Measurements from ENCODE around the gene ACACA. TPM values are rescaled to one million over a fixed set of nuclear protein-coding genes. Genes with fewer than 3 reads are reported as not detected.

Gene ACACA
- total and polyA plus RNA-seq, 3 experiments from 2014 or later: 7.5 to 51.1 (median 41.3) TPM

DNA sequence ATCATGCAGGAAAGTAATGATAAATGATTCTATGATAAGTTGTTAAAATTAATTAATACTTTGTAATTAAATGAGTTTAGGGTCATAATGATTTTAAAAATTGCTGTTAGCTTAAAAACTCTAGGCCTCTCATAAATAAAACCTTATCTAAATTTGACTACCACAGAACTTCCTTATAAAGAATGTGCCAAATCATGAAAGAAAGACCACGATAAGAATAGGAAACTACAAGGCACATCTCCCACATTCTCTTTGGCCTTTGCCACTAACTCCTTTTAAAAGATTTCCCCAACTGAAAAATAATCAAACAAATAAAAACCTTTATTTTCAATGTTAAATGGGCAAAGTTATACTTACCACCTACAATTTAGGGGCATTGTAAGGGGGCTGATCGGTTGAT, 195.5 kb downstream of the ACACA start:
- no peaks in the 10 kb centered on the region for H3K4me1 ChIP-seq (ENCODE audit: insufficient read depth, low read length)
- Mint-ChIP-seq H3K4me1 (no peaks in the 10 kb centered on the region), H3K27me3 (no peaks in the 10 kb centered on the region), H3K9me3 (no peaks in the 10 kb centered on the region), H3K4me3 (no peak overlapping the region), H3K27ac (no peak overlapping the region), H3K36me3 (peaks cover 0 to 37% (median 17%) of the 10 kb centered on the region in 3 donors)
- H3K27me3 ChIP-seq (ENCODE audit: insufficient read depth, low read length, poor library complexity, severe bottlenecking): no peaks in the 10 kb centered on the region
- POLR2A ChIA-PET: no interaction called here
- H3K9me3 ChIP-seq (ENCODE audit: low read length): no peaks in the 10 kb centered on the region
- H3K27ac ChIP-seq (ENCODE audit: low read depth, low read length): no peak overlapping the region
- CTCF ChIA-PET: interaction anchor here (0.8 to 1.3 kb wide), 2 partner anchors 8 to 11 kb away, joined by 3 to 4 read pairs; no protein-coding TSS in a partner anchor
- no peaks in the 10 kb centered on the region for H3K36me3 ChIP-seq (ENCODE audit: insufficient read depth, low read length)
- no peak overlapping the region for H3K4me3 ChIP-seq (ENCODE audit: low read length)
- DNase-seq: no peak

DNA sequence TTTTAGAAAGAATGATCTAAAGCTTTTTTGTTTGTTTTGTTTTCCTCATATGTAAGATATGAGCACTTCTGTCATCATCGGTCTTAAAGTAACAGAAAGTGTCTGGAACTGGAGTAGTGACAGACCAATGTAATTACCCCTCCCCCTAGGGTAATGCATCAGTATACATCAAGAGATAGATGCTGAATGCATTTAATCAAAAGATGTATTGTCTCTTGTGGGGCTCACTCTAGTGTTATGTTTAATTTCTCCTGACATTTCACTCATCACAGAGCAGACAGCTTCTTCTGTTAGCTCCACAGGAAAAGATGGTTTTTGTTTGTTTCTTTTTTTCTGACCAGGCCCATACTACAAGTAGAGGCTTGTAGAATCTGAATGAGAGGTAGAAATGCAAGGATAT, 199.5 kb downstream of the ACACA start:
- H3K27me3 Mint-ChIP-seq: no peaks in the 10 kb centered on the region
- Histone ChIP-seq H3K9me3 (ENCODE audit: low read length) (no peaks in the 10 kb centered on the region), H3K36me3 (ENCODE audit: insufficient read depth, low read length) (no peaks in the 10 kb centered on the region), H3K4me1 (ENCODE audit: insufficient read depth, low read length) (no peaks in the 10 kb centered on the region), H3K27ac (ENCODE audit: low read depth, low read length) (no peak overlapping the region), H3K4me3 (ENCODE audit: low read length) (no peak overlapping the region), H3K27me3 (ENCODE audit: insufficient read depth, low read length, poor library complexity, severe bottlenecking) (no peaks in the 10 kb centered on the region)
- DNase-seq: no peak
- CTCF ChIA-PET: no interaction called here
- H3K4me1 Mint-ChIP-seq: no peaks in the 10 kb centered on the region
- no peak overlapping the region for H3K4me3 Mint-ChIP-seq
- H3K36me3 Mint-ChIP-seq: peaks cover 0 to 47% (median 29%) of the 10 kb centered on the region in 3 donors
- POLR2A ChIA-PET: no interaction called here
- peak overlapping the region in 1 of 8 donors; percentile 4 for H3K27ac Mint-ChIP-seq
- no peaks in the 10 kb centered on the region for H3K9me3 Mint-ChIP-seq

DNA sequence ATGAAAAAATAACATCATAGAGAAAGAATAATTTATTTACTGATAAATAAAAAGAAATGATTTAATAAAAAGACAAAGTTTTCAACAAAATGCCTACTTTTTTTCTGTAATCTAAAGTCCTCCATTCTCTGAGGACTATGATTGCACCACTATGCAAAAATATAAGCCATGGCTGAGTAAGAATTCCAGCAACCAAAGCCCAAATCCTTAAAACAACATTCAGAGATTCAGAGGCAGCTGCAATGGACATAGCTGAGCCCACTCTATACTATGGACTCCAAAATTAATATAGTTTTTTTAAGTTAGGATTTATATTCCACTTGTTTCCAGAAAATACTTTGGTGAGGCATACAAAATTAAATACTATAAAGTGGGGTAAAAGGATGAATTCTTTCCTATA, 200.3 kb downstream of the ACACA start:
- Mint-ChIP-seq H3K4me3 (no peak overlapping the region), H3K27me3 (no peaks in the 10 kb centered on the region), H3K4me1 (no peaks in the 10 kb centered on the region), H3K9me3 (no peaks in the 10 kb centered on the region), H3K27ac (no peak overlapping the region), H3K36me3 (peaks cover 0 to 50% (median 30%) of the 10 kb centered on the region in 3 donors)
- H3K9me3 ChIP-seq (ENCODE audit: low read length): no peaks in the 10 kb centered on the region
- H3K4me1 ChIP-seq (ENCODE audit: insufficient read depth, low read length): no peaks in the 10 kb centered on the region
- H3K27me3 ChIP-seq (ENCODE audit: insufficient read depth, low read length, poor library complexity, severe bottlenecking): no peaks in the 10 kb centered on the region
- no peak for DNase-seq
- ChIA-PET POLR2A (no interaction called here), CTCF (no interaction called here)
- no peaks in the 10 kb centered on the region for H3K36me3 ChIP-seq (ENCODE audit: insufficient read depth, low read length)
- H3K4me3 ChIP-seq (ENCODE audit: low read length): no peak overlapping the region
- no peak overlapping the region for H3K27ac ChIP-seq (ENCODE audit: low read depth, low read length)

DNA sequence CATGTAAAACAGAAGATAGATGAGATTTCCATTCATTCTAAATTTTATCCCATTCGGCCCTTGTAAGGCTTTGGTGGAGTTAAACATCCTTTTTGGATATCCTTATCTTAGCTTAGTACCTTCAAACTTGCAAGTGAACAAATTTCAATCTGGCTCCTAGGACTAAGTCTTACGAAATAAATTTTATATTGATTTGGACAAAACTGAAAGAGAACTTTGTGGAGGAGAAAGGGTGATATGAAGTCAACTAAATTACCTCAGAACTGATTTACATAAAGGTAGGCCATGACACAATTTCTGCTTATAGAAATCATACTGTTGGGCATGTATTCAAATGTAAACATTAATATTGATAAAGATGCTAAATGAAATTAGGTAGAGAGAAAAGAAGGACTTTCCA, 206.1 kb downstream of the ACACA start:
- Mint-ChIP-seq H3K27me3 (no peaks in the 10 kb centered on the region), H3K4me1 (no peaks in the 10 kb centered on the region), H3K9me3 (no peaks in the 10 kb centered on the region), H3K4me3 (no peak overlapping the region), H3K27ac (no peak overlapping the region), H3K36me3 (peaks cover 0 to 36% (median 23%) of the 10 kb centered on the region in 3 donors)
- Histone ChIP-seq H3K9me3 (ENCODE audit: low read length) (no peaks in the 10 kb centered on the region), H3K36me3 (ENCODE audit: insufficient read depth, low read length) (no peaks in the 10 kb centered on the region), H3K27me3 (ENCODE audit: insufficient read depth, low read length, poor library complexity, severe bottlenecking) (no peaks in the 10 kb centered on the region), H3K4me1 (ENCODE audit: insufficient read depth, low read length) (no peaks in the 10 kb centered on the region), H3K27ac (ENCODE audit: low read depth, low read length) (no peak overlapping the region), H3K4me3 (ENCODE audit: low read length) (no peak overlapping the region)
- CTCF ChIA-PET: no interaction called here
- POLR2A ChIA-PET: no interaction called here
- no peak for DNase-seq

DNA sequence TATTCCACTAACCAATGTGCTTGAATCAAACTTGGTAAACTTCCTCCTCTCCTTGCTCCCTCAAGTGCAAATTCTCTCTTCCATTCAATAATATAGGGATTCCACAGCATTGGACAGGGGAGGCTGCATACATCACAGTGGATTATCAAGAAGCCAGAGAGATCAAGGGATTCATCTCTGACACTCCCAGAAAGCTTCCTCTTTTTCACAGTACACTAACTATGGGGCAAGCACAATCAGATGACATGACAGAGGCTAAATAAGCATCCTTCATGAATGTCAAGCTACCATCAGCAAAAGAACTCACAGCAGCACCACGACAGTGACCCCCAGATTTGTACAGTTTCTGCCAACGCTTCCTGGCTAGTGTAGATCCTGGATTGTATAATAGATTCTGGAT, 209.3 kb downstream of the ACACA start:
- no peak overlapping the region for H3K4me3 ChIP-seq (ENCODE audit: low read length)
- no peaks in the 10 kb centered on the region for H3K9me3 ChIP-seq (ENCODE audit: low read length)
- CTCF ChIA-PET: no interaction called here
- H3K27ac ChIP-seq (ENCODE audit: low read depth, low read length): no peak overlapping the region
- Mint-ChIP-seq H3K9me3 (no peaks in the 10 kb centered on the region), H3K27ac (no peak overlapping the region), H3K4me3 (no peak overlapping the region), H3K4me1 (no peaks in the 10 kb centered on the region), H3K36me3 (peaks cover 0 to 25% (median 19%) of the 10 kb centered on the region in 3 donors), H3K27me3 (no peaks in the 10 kb centered on the region)
- H3K27me3 ChIP-seq (ENCODE audit: insufficient read depth, low read length, poor library complexity, severe bottlenecking): no peaks in the 10 kb centered on the region
- no peak for DNase-seq
- H3K4me1 ChIP-seq (ENCODE audit: insufficient read depth, low read length): no peaks in the 10 kb centered on the region
- POLR2A ChIA-PET: no interaction called here
- no peaks in the 10 kb centered on the region for H3K36me3 ChIP-seq (ENCODE audit: insufficient read depth, low read length)

DNA sequence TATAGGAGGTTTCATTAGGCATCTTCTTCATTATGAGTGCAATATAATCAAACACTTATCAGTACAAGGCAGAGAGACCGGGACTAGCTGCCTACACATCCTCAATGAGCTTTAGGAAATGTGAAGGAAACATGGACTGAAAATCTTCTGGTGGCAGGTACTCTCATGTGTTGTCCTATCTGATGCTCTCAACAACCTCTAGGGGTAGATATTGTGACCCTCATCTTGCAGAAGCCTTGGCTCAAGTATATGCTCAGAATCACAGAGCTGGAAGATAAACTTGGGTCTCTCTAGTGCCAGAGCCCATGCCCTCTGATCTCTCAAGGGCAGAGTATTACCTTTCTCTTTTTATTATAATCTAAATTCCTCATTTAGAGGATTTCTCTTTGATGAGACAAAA, 212.4 kb downstream of the ACACA start:
- no peaks in the 10 kb centered on the region for H3K4me1 ChIP-seq (ENCODE audit: insufficient read depth, low read length)
- Mint-ChIP-seq H3K4me1 (no peaks in the 10 kb centered on the region), H3K27ac (no peak overlapping the region), H3K4me3 (no peak overlapping the region), H3K36me3 (peaks cover 0 to 39% (median 22%) of the 10 kb centered on the region in 3 donors), H3K27me3 (no peaks in the 10 kb centered on the region), H3K9me3 (no peaks in the 10 kb centered on the region)
- no peak overlapping the region for H3K27ac ChIP-seq (ENCODE audit: low read depth, low read length)
- no peaks in the 10 kb centered on the region for H3K9me3 ChIP-seq (ENCODE audit: low read length)
- H3K27me3 ChIP-seq (ENCODE audit: insufficient read depth, low read length, poor library complexity, severe bottlenecking): no peaks in the 10 kb centered on the region
- ChIA-PET POLR2A (no interaction called here), CTCF (no interaction called here)
- DNase-seq: no peak
- H3K4me3 ChIP-seq (ENCODE audit: low read length): no peak overlapping the region
- H3K36me3 ChIP-seq (ENCODE audit: insufficient read depth, low read length): peaks cover 7% of the 10 kb centered on the region

DNA sequence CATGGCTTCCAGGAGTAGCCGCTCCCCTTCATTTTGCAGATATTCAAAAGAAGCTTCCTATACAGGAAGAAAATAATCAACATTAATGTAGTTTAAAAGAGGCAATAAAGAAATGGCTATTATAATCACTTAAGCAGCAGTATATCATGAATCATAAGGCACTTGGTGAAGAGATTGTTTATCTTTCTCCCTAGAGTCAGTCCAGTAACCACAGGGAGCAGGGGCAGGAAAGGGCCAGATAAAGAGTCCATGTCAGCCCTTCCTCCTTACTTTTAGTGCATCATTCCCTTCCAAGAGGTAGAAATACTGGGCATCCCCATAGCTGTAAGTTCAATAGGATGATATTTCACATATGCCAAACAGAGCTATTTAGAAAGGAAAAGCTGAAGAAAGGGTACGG, 215.4 kb downstream of the ACACA start:
- Histone ChIP-seq H3K36me3 (ENCODE audit: insufficient read depth, low read length) (peaks cover 7% of the 10 kb centered on the region), H3K9me3 (ENCODE audit: low read length) (no peaks in the 10 kb centered on the region), H3K27me3 (ENCODE audit: insufficient read depth, low read length, poor library complexity, severe bottlenecking) (no peaks in the 10 kb centered on the region), H3K4me1 (ENCODE audit: insufficient read depth, low read length) (no peaks in the 10 kb centered on the region), H3K4me3 (ENCODE audit: low read length) (no peak overlapping the region), H3K27ac (ENCODE audit: low read depth, low read length) (no peak overlapping the region)
- Mint-ChIP-seq H3K36me3 (peaks cover 0 to 58% (median 31%) of the 10 kb centered on the region in 3 donors), H3K9me3 (no peaks in the 10 kb centered on the region), H3K27me3 (no peaks in the 10 kb centered on the region), H3K27ac (peak overlapping the region in 1 of 8 donors; percentile 16), H3K4me1 (no peaks in the 10 kb centered on the region), H3K4me3 (no peak overlapping the region)
- POLR2A ChIA-PET: no interaction called here
- CTCF ChIA-PET: no interaction called here
- DNase-seq: no peak

DNA sequence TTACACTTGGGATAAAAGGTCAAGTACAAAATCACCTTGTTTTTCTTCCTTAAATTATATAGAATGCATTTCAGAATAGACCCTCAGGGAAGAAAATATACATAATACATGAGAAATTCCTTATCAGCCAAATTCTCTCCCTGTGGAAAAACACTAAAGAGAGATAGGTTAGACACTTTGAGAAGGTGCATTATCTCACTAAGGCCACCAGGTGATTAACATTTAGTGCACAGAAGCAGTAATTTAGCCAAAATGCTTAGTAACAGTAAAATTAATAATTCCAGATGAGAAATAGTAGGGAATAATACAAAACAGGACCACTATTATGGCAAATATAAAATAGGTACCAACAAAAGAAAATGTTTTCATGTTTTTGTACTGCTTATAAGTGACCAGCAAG, 216.1 kb downstream of the ACACA start:
- no peaks in the 10 kb centered on the region for H3K4me1 Mint-ChIP-seq
- CTCF ChIA-PET: no interaction called here
- Histone ChIP-seq H3K9me3 (ENCODE audit: low read length) (no peaks in the 10 kb centered on the region), H3K4me3 (ENCODE audit: low read length) (no peak overlapping the region), H3K27ac (ENCODE audit: low read depth, low read length) (no peak overlapping the region), H3K36me3 (ENCODE audit: insufficient read depth, low read length) (peaks cover 7% of the 10 kb centered on the region), H3K4me1 (ENCODE audit: insufficient read depth, low read length) (no peaks in the 10 kb centered on the region), H3K27me3 (ENCODE audit: insufficient read depth, low read length, poor library complexity, severe bottlenecking) (no peaks in the 10 kb centered on the region)
- H3K27ac Mint-ChIP-seq: no peak overlapping the region
- H3K27me3 Mint-ChIP-seq: no peaks in the 10 kb centered on the region
- peaks cover 0 to 64% (median 33%) of the 10 kb centered on the region in 3 donors for H3K36me3 Mint-ChIP-seq
- H3K9me3 Mint-ChIP-seq: no peaks in the 10 kb centered on the region
- no peak overlapping the region for H3K4me3 Mint-ChIP-seq
- POLR2A ChIA-PET: no interaction called here
- no peak for DNase-seq

DNA sequence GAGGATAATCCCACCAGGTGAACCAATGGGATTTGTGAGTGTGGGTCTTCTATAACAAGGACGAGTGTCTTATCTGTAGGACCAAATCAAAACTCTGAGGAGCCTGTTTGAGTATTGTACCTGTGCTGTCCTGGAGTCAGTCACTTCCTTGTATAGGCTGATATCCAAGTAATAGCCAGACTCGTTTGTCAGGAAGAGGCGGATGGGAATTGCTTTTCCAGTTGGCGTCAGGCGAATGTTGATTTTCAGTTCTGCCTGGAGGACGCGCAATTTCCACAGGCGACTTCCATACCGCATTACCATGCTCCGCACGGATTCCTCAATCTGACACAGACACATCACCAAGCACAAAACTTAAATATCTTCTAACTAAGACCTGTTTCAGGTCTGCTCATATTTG, 218.5 kb downstream of the ACACA start:
- no peak overlapping the region for H3K27ac Mint-ChIP-seq
- CTCF ChIA-PET: no interaction called here

More for the DNA sequence above, 218.5 kb downstream of the ACACA start:
- DNase-seq: no peak
- H3K27me3 ChIP-seq (ENCODE audit: insufficient read depth, low read length, poor library complexity, severe bottlenecking): no peaks in the 10 kb centered on the region
- H3K27me3 Mint-ChIP-seq: no peaks in the 10 kb centered on the region
- H3K36me3 Mint-ChIP-seq: peaks cover 0 to 66% (median 29%) of the 10 kb centered on the region in 3 donors
- no peak overlapping the region for H3K4me3 Mint-ChIP-seq
- POLR2A ChIA-PET: no interaction called here
- no peaks in the 10 kb centered on the region for H3K4me1 Mint-ChIP-seq
- no peaks in the 10 kb centered on the region for H3K4me1 ChIP-seq (ENCODE audit: insufficient read depth, low read length)
- no peaks in the 10 kb centered on the region for H3K9me3 ChIP-seq (ENCODE audit: low read length)
- no peak overlapping the region for H3K27ac ChIP-seq (ENCODE audit: low read depth, low read length)
- no peaks in the 10 kb centered on the region for H3K9me3 Mint-ChIP-seq
- H3K4me3 ChIP-seq (ENCODE audit: low read length): no peak overlapping the region
- H3K36me3 ChIP-seq (ENCODE audit: insufficient read depth, low read length): peaks cover 7% of the 10 kb centered on the region

Measured in CD8-positive, alpha-beta memory T cell (primary cell).